ENCODE data around the gene TBC1D14.
A peak's percentile ranks its signal among the peaks of the same experiment; 100 is the strongest.

Gene TBC1D14

GRCh38 chr4:6960628-6961412, 51.2 kb downstream of the TBC1D14 start:
- H3K4me1 ChIP-seq (ENCODE audit: insufficient read depth, low read length): peaks cover 28% of the 10 kb centered on the region
- H3K4me3 ChIP-seq (ENCODE audit: low read length): no peak overlapping the region
- H3K9me3 ChIP-seq (ENCODE audit: low read length): no peaks in the 10 kb centered on the region
- H3K36me3 ChIP-seq (ENCODE audit: insufficient read depth, low read length): no peaks in the 10 kb centered on the region
- H3K27me3 ChIP-seq (ENCODE audit: insufficient read depth, low read length): no peaks in the 10 kb centered on the region
- H2AFZ ChIP-seq (ENCODE audit: low read depth, low read length): no peak overlapping the region

DNA sequence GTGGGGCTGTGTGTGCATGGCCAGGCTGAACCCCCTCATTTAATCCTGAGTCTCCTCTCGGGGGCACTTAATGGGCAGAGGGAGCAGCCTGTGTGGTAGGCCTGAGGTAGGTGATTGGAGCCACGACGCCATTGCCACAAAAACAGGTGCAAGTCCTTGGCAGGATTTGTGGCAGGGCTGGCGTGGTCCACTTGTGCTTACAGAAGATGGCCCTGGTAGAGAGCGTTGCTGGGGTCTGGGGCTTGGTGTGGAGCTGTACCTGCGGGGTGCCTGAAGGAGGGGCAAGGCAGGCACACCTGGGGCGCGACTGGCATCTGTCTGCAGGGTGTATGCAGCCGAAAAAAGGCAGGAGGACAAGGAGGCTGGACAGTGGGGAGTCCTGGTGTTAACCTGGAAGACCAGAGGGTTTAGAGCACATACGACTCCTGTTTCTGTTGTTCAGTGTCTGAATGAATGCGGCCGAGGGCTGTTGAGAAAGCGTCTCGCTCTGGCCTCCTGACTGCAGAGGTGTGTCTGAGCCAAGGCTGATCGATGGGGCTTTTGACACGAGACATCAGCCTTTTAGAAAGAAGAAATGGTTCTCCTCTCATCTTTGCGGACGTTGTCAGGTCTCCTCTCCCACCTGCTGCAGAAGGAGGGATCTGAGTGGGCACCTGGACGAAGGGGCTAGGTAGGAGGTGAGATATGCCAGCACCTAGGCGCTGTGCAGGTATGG, 52.0 kb downstream of the TBC1D14 start:
- H3K36me3 ChIP-seq (ENCODE audit: insufficient read depth, low read length): no peaks in the 10 kb centered on the region
- H2AFZ ChIP-seq (ENCODE audit: low read depth, low read length): no peak overlapping the region
- H3K4me1 ChIP-seq (ENCODE audit: insufficient read depth, low read length): peaks cover 28% of the 10 kb centered on the region
- H3K27me3 ChIP-seq (ENCODE audit: insufficient read depth, low read length): no peaks in the 10 kb centered on the region
- H3K4me3 ChIP-seq (ENCODE audit: low read length): no peak overlapping the region
- H3K9me3 ChIP-seq (ENCODE audit: low read length): no peaks in the 10 kb centered on the region

DNA sequence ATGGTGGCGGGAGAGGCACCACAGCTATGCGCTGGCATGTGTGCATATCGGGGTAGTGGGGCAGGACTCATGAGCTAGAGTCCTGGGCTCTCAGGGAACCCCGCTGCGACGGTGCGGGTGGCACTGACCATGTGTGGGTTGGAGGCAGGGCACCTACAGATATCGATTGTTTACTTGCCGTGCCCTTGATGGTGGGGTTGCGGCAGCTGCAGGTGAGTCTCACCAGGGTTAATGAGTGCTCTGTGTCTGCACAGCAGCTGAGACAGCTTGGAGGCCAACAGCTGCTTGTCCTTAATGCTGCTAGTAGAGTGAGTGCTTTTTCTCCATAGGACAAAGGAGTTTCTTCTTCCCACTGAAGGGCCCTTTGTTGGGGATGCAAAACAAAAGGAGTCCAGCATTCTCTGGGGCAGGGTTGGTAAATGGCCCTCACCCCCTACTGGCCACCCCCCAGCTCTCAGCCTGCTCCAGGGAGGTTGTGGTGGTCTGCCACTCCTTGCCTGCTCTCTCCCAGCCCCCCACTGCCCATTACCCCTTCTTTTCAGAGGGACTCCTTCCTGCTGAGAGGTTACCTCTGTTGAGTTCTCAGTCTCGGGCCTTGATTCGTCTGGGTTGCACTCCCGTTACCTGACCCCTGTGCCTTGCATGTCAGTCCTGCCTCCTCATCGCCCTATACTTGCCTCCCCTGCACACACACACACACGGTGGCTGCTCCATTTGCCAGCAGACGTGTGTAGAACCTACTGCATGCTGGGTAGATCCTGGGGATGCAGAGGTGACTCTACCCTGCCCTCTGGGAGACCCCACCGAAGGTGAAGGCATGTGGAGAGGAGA, 52.8 kb downstream of the TBC1D14 start:
- H3K27me3 ChIP-seq (ENCODE audit: insufficient read depth, low read length): no peaks in the 10 kb centered on the region
- no peak overlapping the region for H2AFZ ChIP-seq (ENCODE audit: low read depth, low read length)
- peak overlapping the region; percentile 4 for H3K4me3 ChIP-seq (ENCODE audit: low read length)
- H3K9me3 ChIP-seq (ENCODE audit: low read length): no peaks in the 10 kb centered on the region
- H3K4me1 ChIP-seq (ENCODE audit: insufficient read depth, low read length): peaks cover 28% of the 10 kb centered on the region
- H3K36me3 ChIP-seq (ENCODE audit: insufficient read depth, low read length): no peaks in the 10 kb centered on the region

DNA sequence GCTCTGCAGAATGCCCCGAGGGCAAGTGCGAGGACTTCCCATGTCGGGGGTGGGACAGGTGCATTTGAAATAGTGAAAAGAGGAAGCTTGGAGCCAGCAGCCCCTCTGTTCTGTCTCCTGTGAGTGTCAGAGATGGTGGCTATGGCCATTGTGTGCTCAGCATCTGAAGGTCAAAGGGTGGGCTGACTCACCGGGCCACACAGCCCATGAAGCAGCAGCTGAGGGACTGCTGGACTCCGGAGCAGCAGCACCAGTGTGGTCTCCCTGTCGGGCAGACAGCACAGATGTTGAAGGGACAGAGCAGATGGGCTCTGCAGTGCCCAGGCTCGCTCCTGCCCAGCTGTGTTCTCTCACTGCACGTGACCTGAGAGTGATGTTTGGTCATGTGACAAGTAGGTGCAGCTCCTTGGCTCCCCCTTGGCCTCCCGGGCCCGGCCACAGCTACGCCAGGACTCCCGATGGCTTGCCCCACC, 53.5 kb downstream of the TBC1D14 start:
- Histone ChIP-seq H3K27me3 (ENCODE audit: insufficient read depth, low read length) (no peaks in the 10 kb centered on the region), H3K36me3 (ENCODE audit: insufficient read depth, low read length) (peaks cover 5% of the 10 kb centered on the region), H3K9me3 (ENCODE audit: low read length) (no peaks in the 10 kb centered on the region), H2AFZ (ENCODE audit: low read depth, low read length) (no peak overlapping the region), H3K4me3 (ENCODE audit: low read length) (no peak overlapping the region), H3K4me1 (ENCODE audit: insufficient read depth, low read length) (peaks cover 28% of the 10 kb centered on the region)

GRCh38 chr4:6964858-6965257, 55.2 kb downstream of the TBC1D14 start:
- Histone ChIP-seq H3K27me3 (ENCODE audit: insufficient read depth, low read length) (no peaks in the 10 kb centered on the region), H3K9me3 (ENCODE audit: low read length) (no peaks in the 10 kb centered on the region), H2AFZ (ENCODE audit: low read depth, low read length) (no peak overlapping the region), H3K4me1 (ENCODE audit: insufficient read depth, low read length) (peaks cover 28% of the 10 kb centered on the region), H3K4me3 (ENCODE audit: low read length) (no peak overlapping the region), H3K36me3 (ENCODE audit: insufficient read depth, low read length) (peaks cover 5% of the 10 kb centered on the region)

- Histone ChIP-seq H3K36me3 (ENCODE audit: insufficient read depth, low read length) (peaks cover 5% of the 10 kb centered on the region), H3K9me3 (ENCODE audit: low read length) (no peaks in the 10 kb centered on the region), H3K4me3 (ENCODE audit: low read length) (no peak overlapping the region), H2AFZ (ENCODE audit: low read depth, low read length) (no peak overlapping the region), H3K4me1 (ENCODE audit: insufficient read depth, low read length) (peaks cover 28% of the 10 kb centered on the region), H3K27me3 (ENCODE audit: insufficient read depth, low read length) (no peaks in the 10 kb centered on the region)
These were observed 55.7 kb downstream of the TBC1D14 start for GRCh38 chr4:6965329-6965728.

GRCh38 chr4:6967846-6968340, 58.3 kb downstream of the TBC1D14 start:
- Histone ChIP-seq H3K4me1 (ENCODE audit: insufficient read depth, low read length) (peaks cover 11% of the 10 kb centered on the region), H3K27me3 (ENCODE audit: insufficient read depth, low read length) (no peaks in the 10 kb centered on the region), H3K9me3 (ENCODE audit: low read length) (no peaks in the 10 kb centered on the region), H3K36me3 (ENCODE audit: insufficient read depth, low read length) (peaks cover 5% of the 10 kb centered on the region), H3K4me3 (ENCODE audit: low read length) (no peak overlapping the region), H2AFZ (ENCODE audit: low read depth, low read length) (no peak overlapping the region)

DNA sequence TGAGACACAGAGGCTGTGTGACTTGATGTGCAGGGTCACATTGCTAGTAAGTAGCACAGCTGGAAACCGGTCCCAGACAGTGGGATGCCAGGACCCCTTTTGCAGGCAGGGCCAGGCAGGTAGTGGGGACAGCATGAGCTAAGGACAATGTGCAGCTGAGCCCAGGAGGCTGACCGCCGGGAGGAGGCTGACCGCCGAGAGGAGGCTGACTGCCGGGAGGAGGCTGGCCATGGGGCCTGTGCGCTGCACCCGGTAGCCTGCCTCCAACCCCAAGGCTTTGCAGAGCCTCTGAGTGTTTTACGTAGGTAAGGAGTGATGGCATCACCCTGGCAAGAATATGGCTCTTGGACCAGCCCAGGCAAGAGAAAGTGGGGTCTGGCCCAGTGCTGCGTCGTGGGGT, 58.9 kb downstream of the TBC1D14 start:
- H3K36me3 ChIP-seq (ENCODE audit: insufficient read depth, low read length): peaks cover 5% of the 10 kb centered on the region
- H3K9me3 ChIP-seq (ENCODE audit: low read length): no peaks in the 10 kb centered on the region
- no peaks in the 10 kb centered on the region for H3K27me3 ChIP-seq (ENCODE audit: insufficient read depth, low read length)
- peaks cover 11% of the 10 kb centered on the region for H3K4me1 ChIP-seq (ENCODE audit: insufficient read depth, low read length)
- H2AFZ ChIP-seq (ENCODE audit: low read depth, low read length): no peak overlapping the region
- H3K4me3 ChIP-seq (ENCODE audit: low read length): no peak overlapping the region

DNA sequence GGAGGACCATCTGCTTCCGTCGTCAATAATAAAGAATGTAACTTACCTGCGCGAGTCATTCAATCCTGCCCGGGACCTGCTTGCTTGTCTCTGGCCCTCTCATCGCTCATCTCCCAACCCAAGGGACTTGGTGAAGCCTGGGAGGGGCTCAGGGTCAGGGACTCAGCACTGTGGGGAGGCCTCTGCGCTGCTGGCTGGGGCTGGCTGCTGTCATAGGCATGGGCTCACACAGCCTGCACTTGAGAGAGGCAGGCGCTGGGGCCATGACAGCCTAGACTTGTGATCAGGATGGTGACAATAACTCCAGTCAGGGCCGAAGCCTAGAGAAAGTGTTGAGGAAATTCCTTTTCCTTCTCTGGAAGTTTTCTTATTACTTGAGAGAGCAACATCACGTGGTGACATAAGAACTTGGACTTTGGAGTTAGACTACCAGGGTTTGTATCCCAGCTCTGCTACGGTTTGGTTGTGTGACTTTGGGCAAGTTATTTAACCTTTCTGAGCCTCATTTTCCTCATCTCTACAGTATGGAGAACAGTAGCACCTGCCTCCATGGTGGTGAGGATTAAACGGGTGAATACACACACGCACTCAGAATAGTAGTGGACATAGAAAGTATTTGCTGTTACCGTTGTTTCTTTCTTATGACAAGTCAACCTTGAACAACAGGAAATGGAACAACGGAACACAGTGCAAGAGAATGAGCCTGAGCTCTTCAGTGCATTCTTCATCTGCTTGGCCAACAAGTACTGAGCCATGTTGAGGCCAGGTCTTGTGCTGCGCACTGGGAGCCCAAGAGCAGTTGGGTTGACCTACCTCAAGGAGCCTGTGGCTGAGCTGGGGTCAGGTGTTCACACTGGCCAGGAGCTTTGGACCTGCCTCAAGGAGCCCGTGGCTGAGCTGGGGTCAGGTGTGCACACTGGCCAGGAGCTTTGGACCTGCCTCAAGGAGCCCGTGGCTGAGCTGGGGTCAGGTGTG, 60.5 kb downstream of the TBC1D14 start:
- Histone ChIP-seq H3K27me3 (ENCODE audit: insufficient read depth, low read length) (no peaks in the 10 kb centered on the region), H3K4me1 (ENCODE audit: insufficient read depth, low read length) (peaks cover 11% of the 10 kb centered on the region), H3K36me3 (ENCODE audit: insufficient read depth, low read length) (peaks cover 5% of the 10 kb centered on the region), H3K4me3 (ENCODE audit: low read length) (no peak overlapping the region), H2AFZ (ENCODE audit: low read depth, low read length) (no peak overlapping the region), H3K9me3 (ENCODE audit: low read length) (no peaks in the 10 kb centered on the region)

GRCh38 chr4:6971536-6972374, 62.1 kb downstream of the TBC1D14 start:
- Histone ChIP-seq H3K9me3 (ENCODE audit: low read length) (no peaks in the 10 kb centered on the region), H3K36me3 (ENCODE audit: insufficient read depth, low read length) (peaks cover 5% of the 10 kb centered on the region), H3K4me3 (ENCODE audit: low read length) (no peak overlapping the region), H2AFZ (ENCODE audit: low read depth, low read length) (no peak overlapping the region), H3K27me3 (ENCODE audit: insufficient read depth, low read length) (no peaks in the 10 kb centered on the region), H3K4me1 (ENCODE audit: insufficient read depth, low read length) (peaks cover 11% of the 10 kb centered on the region)

- Histone ChIP-seq H3K27me3 (ENCODE audit: insufficient read depth, low read length) (no peaks in the 10 kb centered on the region), H3K36me3 (ENCODE audit: insufficient read depth, low read length) (peaks cover 5% of the 10 kb centered on the region), H3K4me1 (ENCODE audit: insufficient read depth, low read length) (peaks cover 11% of the 10 kb centered on the region), H2AFZ (ENCODE audit: low read depth, low read length) (no peak overlapping the region), H3K4me3 (ENCODE audit: low read length) (no peak overlapping the region), H3K9me3 (ENCODE audit: low read length) (no peaks in the 10 kb centered on the region)
These were observed 62.7 kb downstream of the TBC1D14 start for GRCh38 chr4:6972375-6972650.

All from neuron (in vitro differentiated cells).